WTC11 (cell line): ENCODE results near the gene CLIC3. TPM values are rescaled to one million over a fixed set of nuclear protein-coding genes. Genes with fewer than 3 reads are reported as not detected.

ENCODE experiments used
- ATAC-seq: fragments of 200-7000 bp; cut with Tn5 transposase; 2 replicates; pipeline ENCODE4 v1.10.0; 2021; ENCODE audit warnings: mild to moderate bottlenecking, moderate library complexity
- CTCF ChIA-PET: fragments of 300-600 bp; sonication (Branson Sonifier 250); formaldehyde crosslinking; loops from one replicate; lab custom pipeline; 2021; ENCODE audit warnings: antibody characterized with exemption; lab: Charles Lee
- POLR2A ChIA-PET: fragments of 350-600 bp; sonication (Branson Sonifier 250); formaldehyde crosslinking; loops from one replicate; lab custom pipeline; 2021; ENCODE audit warnings: antibody characterized with exemption; lab: Charles Lee
- DNase-seq: peaks from one replicate; pipeline ENCODE4 v3.0.0; 2021; ENCODE audit warnings: low spot score
- H3K27ac Mint-ChIP-seq: 2 replicates; pipeline ENCODE4 v1.8.0; 2021; ENCODE audit warnings: mixed read lengths
- H3K27me3 Mint-ChIP-seq: 2 replicates; pipeline ENCODE4 v1.8.0; 2021; ENCODE audit warnings: low read depth, mild to moderate bottlenecking, moderate library complexity, mixed read lengths
- H3K36me3 Mint-ChIP-seq: 2 replicates; pipeline ENCODE4 v1.8.0; 2021; ENCODE audit warnings: mixed read lengths
- H3K4me1 Mint-ChIP-seq: 2 replicates; pipeline ENCODE4 v1.8.0; 2022; ENCODE audit warnings: mixed read lengths
- H3K4me3 Mint-ChIP-seq: 2 replicates; pipeline ENCODE4 v1.8.0; 2021; ENCODE audit warnings: mild to moderate bottlenecking, moderate library complexity, mixed read lengths
- H3K9me3 Mint-ChIP-seq: 2 replicates; pipeline ENCODE4 v1.8.0; 2021; ENCODE audit warnings: mixed read lengths
- CREM ChIP-seq: sonication (generic); formaldehyde crosslinking; IDR thresholded peaks from 2 replicates; pipeline ENCODE4 v1.8.1; 2022; ENCODE audit warnings: mild to moderate bottlenecking, missing genetic modification reagents, moderate library complexity
- KAT7 ChIP-seq: sonication (generic); formaldehyde crosslinking; IDR thresholded peaks from 2 replicates; pipeline ENCODE4 v1.8.1; 2023; ENCODE audit warnings: missing genetic modification reagents, mild to moderate bottlenecking, borderline replicate concordance
- NFYB ChIP-seq: sonication (generic); formaldehyde crosslinking; conservative IDR thresholded peaks from 2 replicates; pipeline ENCODE4 v1.8.0; 2022; ENCODE audit warnings: low read depth, missing genetic modification reagents
- NR1H2 ChIP-seq: sonication (generic); formaldehyde crosslinking; IDR thresholded peaks from 2 replicates; pipeline ENCODE4 v1.9.0; 2021; ENCODE audit warnings: mild to moderate bottlenecking, moderate library complexity, missing genetic modification reagents
- NR3C1 ChIP-seq: sonication (generic); formaldehyde crosslinking; conservative IDR thresholded peaks from 2 replicates; pipeline ENCODE4 v1.8.1; 2023; ENCODE audit warnings: low read depth, mild to moderate bottlenecking, missing genetic modification reagents
- OVOL2 ChIP-seq: fragments of 250-450 bp; sonication (Bioruptor Pico); IDR thresholded peaks from 2 replicates; pipeline ENCODE4 v1.9.0; 2021; ENCODE audit warnings: mild to moderate bottlenecking, borderline replicate concordance
- RORB ChIP-seq: fragments of 250-450 bp; sonication (Bioruptor Pico); IDR thresholded peaks from 2 replicates; pipeline ENCODE4 v1.9.0; 2021; ENCODE audit warnings: mild to moderate bottlenecking
- SMAD3 ChIP-seq: sonication (generic); formaldehyde crosslinking; IDR thresholded peaks from 2 replicates; pipeline ENCODE4 v1.8.0; 2022; ENCODE audit warnings: missing genetic modification reagents, mild to moderate bottlenecking, borderline replicate concordance
- ZNF138 ChIP-seq: sonication (generic); formaldehyde crosslinking; conservative IDR thresholded peaks from 2 replicates; pipeline ENCODE4 v1.8.1; 2022; ENCODE audit warnings: mild to moderate bottlenecking, moderate library complexity, missing genetic modification reagents
- ZNF232 ChIP-seq: sonication (generic); formaldehyde crosslinking; IDR thresholded peaks from 2 replicates; pipeline ENCODE4 v1.8.0; 2022; ENCODE audit warnings: mild to moderate bottlenecking, missing genetic modification reagents
- ZNF396 ChIP-seq: fragments of 250-450 bp; sonication (Bioruptor Pico); IDR thresholded peaks from 2 replicates; pipeline ENCODE4 v1.8.0; 2021; ENCODE audit warnings: mild to moderate bottlenecking, moderate library complexity, borderline replicate concordance
- ZNF416 ChIP-seq: fragments of 250-450 bp; sonication (Bioruptor Pico); IDR thresholded peaks from 2 replicates; pipeline ENCODE4 v1.9.0; 2021; ENCODE audit warnings: mild to moderate bottlenecking, inconsistent platforms
- total RNA-seq: library from RNA; stranded (reverse); gene quantifications from 3 replicates; pipeline ENCODE4 v1.2.3, GENCODE V29; 2021
- TF ChIP-seq, protein P1 (sequence below): sonication (generic); formaldehyde crosslinking; IDR thresholded peaks from 2 replicates; pipeline ENCODE4 v1.8.0; 2023; ENCODE audit warnings: missing genetic modification reagents, mild to moderate bottlenecking, borderline replicate concordance
- TF ChIP-seq, protein P2 (sequence below): sonication (generic); formaldehyde crosslinking; IDR thresholded peaks from 2 replicates; pipeline ENCODE4 v1.8.1; 2022; ENCODE audit warnings: missing genetic modification reagents, borderline replicate concordance
- TF ChIP-seq, protein P3 (sequence below): sonication (generic); formaldehyde crosslinking; conservative IDR thresholded peaks from 2 replicates; pipeline ENCODE4 v1.8.1; 2023; ENCODE audit warnings: mild to moderate bottlenecking, low read depth, missing genetic modification reagents, moderate library complexity
- TF ChIP-seq, protein P4 (sequence below): sonication (generic); formaldehyde crosslinking; IDR thresholded peaks from 2 replicates; pipeline ENCODE4 v1.8.0; 2022; ENCODE audit warnings: mild to moderate bottlenecking, missing genetic modification reagents
- TF ChIP-seq, protein P5 (sequence below): sonication (generic); formaldehyde crosslinking; IDR thresholded peaks from 2 replicates; pipeline ENCODE4 v1.8.1; 2023; ENCODE audit warnings: mild to moderate bottlenecking, missing genetic modification reagents, borderline replicate concordance

Gene CLIC3
- total RNA-seq, 1 experiment from 2014 or later = 0.31 TPM

DNA sequence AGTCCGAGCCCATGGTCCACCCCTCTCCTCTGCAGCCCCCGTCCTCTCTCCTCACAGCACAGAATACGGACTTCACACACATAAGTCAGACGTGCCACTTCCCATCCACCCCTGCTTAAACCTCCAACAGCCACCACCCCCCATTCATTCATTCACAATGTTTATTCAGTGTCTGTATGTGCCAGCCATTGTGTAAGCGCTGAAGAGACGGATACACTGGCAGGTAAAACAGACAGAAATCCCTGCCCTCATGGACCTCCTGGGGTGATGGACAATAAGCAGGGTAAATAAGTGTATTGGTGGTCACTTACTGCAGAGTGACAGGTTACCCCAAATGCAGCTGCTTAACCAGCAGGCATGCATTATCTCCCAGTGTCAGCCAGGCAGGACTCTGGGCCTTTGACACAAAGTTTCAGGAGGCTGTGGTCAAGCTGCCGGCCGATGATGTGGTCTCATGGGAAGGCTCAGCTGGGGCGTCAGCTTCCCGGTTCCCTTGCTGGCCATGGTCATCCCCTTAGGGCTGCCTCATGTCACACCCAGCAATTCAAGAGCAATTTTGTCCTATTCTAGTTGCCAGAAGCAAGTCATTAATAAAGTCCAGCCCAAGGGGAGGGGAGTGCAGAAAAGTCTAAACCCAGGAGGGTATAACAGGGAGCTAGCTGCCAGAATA, 6.0 kb downstream of the CLIC3 start:
- Mint-ChIP-seq H3K27ac (no peak overlapping the region), H3K9me3 (peaks cover 9% of the 10 kb centered on the region), H3K36me3 (no peaks in the 10 kb centered on the region), H3K27me3 (peaks cover 44% of the 10 kb centered on the region), H3K4me1 (no peaks in the 10 kb centered on the region; the same call in 1 of the 2 replicates), H3K4me3 (peak overlapping the region; percentile 41)
- ATAC-seq (no peak), DNase-seq (no peak)
- POLR2A ChIA-PET = interaction anchor here (0.7 kb wide), 1 partner anchor 626 kb away, joined by 4 read pairs; no protein-coding TSS in a partner anchor
- no peak for TF ChIP-seq NR3C1 (CRISPR knock-in tag)
- TF ChIP-seq ZNF416 (CRISPR knock-in tag) = no peak
- no peak for TF ChIP-seq ZNF232
- TF ChIP-seq NR1H2 (CRISPR knock-in tag) = no peak
- TF ChIP-seq ZNF396 (CRISPR knock-in tag) = no peak
- TF ChIP-seq CREM (CRISPR knock-in tag) = no peak
- TF ChIP-seq RORB (CRISPR knock-in tag) = no peak
- no peak for TF ChIP-seq KAT7 (CRISPR knock-in tag)
- no peak for TF ChIP-seq SMAD3
- TF ChIP-seq, protein P1, sequence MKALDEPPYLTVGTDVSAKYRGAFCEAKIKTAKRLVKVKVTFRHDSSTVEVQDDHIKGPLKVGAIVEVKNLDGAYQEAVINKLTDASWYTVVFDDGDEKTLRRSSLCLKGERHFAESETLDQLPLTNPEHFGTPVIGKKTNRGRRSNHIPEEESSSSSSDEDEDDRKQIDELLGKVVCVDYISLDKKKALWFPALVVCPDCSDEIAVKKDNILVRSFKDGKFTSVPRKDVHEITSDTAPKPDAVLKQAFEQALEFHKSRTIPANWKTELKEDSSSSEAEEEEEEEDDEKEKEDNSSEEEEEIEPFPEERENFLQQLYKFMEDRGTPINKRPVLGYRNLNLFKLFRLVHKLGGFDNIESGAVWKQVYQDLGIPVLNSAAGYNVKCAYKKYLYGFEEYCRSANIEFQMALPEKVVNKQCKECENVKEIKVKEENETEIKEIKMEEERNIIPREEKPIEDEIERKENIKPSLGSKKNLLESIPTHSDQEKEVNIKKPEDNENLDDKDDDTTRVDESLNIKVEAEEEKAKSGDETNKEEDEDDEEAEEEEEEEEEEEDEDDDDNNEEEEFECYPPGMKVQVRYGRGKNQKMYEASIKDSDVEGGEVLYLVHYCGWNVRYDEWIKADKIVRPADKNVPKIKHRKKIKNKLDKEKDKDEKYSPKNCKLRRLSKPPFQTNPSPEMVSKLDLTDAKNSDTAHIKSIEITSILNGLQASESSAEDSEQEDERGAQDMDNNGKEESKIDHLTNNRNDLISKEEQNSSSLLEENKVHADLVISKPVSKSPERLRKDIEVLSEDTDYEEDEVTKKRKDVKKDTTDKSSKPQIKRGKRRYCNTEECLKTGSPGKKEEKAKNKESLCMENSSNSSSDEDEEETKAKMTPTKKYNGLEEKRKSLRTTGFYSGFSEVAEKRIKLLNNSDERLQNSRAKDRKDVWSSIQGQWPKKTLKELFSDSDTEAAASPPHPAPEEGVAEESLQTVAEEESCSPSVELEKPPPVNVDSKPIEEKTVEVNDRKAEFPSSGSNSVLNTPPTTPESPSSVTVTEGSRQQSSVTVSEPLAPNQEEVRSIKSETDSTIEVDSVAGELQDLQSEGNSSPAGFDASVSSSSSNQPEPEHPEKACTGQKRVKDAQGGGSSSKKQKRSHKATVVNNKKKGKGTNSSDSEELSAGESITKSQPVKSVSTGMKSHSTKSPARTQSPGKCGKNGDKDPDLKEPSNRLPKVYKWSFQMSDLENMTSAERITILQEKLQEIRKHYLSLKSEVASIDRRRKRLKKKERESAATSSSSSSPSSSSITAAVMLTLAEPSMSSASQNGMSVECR (CRISPR knock-in tag) = no peak
- TF ChIP-seq, protein P2, sequence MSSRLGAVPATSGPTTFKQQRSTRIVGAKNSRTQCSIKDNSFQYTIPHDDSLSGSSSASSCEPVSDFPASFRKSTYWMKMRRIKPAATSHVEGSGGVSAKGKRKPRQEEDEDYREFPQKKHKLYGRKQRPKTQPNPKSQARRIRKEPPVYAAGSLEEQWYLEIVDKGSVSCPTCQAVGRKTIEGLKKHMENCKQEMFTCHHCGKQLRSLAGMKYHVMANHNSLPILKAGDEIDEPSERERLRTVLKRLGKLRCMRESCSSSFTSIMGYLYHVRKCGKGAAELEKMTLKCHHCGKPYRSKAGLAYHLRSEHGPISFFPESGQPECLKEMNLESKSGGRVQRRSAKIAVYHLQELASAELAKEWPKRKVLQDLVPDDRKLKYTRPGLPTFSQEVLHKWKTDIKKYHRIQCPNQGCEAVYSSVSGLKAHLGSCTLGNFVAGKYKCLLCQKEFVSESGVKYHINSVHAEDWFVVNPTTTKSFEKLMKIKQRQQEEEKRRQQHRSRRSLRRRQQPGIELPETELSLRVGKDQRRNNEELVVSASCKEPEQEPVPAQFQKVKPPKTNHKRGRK (CRISPR knock-in tag) = no peak
- CTCF ChIA-PET = interaction anchor here (4.8 kb wide), 1 partner anchor 12 kb away, joined by 34 read pairs; no protein-coding TSS in a partner anchor

DNA sequence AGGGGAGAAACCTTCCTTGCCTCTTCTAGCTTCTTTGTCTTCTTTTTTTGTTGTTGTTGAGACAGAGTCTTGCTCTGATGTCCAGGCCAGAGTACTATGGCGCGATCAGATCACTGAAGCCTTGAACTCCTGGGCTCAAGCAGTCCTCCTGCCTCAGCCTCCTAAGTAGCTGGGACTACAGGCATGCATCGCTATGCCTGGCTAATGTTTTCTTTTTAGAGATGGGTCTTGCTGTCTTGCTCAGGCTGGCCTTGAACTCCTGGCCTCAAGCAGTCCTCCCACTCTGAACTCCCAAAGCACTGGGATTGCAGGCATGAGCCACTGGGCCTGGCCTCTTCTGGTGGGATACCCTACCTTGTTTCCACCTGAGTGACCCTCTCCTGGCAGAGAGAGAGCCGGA, 7.5 kb downstream of the CLIC3 start:
- peaks cover 51% of the 10 kb centered on the region for H3K27me3 Mint-ChIP-seq
- H3K27ac Mint-ChIP-seq = no peak overlapping the region
- no peaks in the 10 kb centered on the region for H3K36me3 Mint-ChIP-seq
- POLR2A ChIA-PET = no interaction called here
- no peak overlapping the region for H3K4me3 Mint-ChIP-seq
- no peaks in the 10 kb centered on the region; the same call in 1 of the 2 replicates for H3K4me1 Mint-ChIP-seq
- DNase-seq = no peak
- no peak for ATAC-seq
- peaks cover 9% of the 10 kb centered on the region for H3K9me3 Mint-ChIP-seq
- CTCF ChIA-PET = interaction anchor here (0.5 to 1.9 kb wide), 6 partner anchors 11 to 147 kb away, joined by 3 to 7 read pairs (median 4); partner anchors contain the start of gene AJM1
- TF ChIP-seq NFYB (CRISPR knock-in tag) (no peak), OVOL2 (no peak), ZNF232 (no peak), ZNF138 (CRISPR knock-in tag) (no peak)
- TF ChIP-seq, protein P3, sequence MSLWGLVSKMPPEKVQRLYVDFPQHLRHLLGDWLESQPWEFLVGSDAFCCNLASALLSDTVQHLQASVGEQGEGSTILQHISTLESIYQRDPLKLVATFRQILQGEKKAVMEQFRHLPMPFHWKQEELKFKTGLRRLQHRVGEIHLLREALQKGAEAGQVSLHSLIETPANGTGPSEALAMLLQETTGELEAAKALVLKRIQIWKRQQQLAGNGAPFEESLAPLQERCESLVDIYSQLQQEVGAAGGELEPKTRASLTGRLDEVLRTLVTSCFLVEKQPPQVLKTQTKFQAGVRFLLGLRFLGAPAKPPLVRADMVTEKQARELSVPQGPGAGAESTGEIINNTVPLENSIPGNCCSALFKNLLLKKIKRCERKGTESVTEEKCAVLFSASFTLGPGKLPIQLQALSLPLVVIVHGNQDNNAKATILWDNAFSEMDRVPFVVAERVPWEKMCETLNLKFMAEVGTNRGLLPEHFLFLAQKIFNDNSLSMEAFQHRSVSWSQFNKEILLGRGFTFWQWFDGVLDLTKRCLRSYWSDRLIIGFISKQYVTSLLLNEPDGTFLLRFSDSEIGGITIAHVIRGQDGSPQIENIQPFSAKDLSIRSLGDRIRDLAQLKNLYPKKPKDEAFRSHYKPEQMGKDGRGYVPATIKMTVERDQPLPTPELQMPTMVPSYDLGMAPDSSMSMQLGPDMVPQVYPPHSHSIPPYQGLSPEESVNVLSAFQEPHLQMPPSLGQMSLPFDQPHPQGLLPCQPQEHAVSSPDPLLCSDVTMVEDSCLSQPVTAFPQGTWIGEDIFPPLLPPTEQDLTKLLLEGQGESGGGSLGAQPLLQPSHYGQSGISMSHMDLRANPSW (CRISPR knock-in tag) = no peak
- TF ChIP-seq, protein P4, sequence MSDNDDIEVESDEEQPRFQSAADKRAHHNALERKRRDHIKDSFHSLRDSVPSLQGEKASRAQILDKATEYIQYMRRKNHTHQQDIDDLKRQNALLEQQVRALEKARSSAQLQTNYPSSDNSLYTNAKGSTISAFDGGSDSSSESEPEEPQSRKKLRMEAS (CRISPR knock-in tag) = no peak
- TF ChIP-seq, protein P5, sequence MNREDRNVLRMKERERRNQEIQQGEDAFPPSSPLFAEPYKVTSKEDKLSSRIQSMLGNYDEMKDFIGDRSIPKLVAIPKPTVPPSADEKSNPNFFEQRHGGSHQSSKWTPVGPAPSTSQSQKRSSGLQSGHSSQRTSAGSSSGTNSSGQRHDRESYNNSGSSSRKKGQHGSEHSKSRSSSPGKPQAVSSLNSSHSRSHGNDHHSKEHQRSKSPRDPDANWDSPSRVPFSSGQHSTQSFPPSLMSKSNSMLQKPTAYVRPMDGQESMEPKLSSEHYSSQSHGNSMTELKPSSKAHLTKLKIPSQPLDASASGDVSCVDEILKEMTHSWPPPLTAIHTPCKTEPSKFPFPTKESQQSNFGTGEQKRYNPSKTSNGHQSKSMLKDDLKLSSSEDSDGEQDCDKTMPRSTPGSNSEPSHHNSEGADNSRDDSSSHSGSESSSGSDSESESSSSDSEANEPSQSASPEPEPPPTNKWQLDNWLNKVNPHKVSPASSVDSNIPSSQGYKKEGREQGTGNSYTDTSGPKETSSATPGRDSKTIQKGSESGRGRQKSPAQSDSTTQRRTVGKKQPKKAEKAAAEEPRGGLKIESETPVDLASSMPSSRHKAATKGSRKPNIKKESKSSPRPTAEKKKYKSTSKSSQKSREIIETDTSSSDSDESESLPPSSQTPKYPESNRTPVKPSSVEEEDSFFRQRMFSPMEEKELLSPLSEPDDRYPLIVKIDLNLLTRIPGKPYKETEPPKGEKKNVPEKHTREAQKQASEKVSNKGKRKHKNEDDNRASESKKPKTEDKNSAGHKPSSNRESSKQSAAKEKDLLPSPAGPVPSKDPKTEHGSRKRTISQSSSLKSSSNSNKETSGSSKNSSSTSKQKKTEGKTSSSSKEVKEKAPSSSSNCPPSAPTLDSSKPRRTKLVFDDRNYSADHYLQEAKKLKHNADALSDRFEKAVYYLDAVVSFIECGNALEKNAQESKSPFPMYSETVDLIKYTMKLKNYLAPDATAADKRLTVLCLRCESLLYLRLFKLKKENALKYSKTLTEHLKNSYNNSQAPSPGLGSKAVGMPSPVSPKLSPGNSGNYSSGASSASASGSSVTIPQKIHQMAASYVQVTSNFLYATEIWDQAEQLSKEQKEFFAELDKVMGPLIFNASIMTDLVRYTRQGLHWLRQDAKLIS (CRISPR knock-in tag) = no peak
